PFSK-1 (cell line): ENCODE results near the gene PCSK6.

Experiments used
- FOXP2 ChIP-seq: optimal IDR thresholded peaks from 2 replicates; pipeline ENCODE3; 2011; ENCODE audit warnings: borderline replicate concordance, control low read depth, inconsistent platforms; ENCODE audit not compliant: insufficient read depth; ENCODE audit errors: extremely low read length, extremely low read depth
- POLR2AphosphoS5 ChIP-seq: IDR thresholded peaks from 2 replicates; pipeline ENCODE4 v1.6.1; 2012; ENCODE audit warnings: low read depth, mild to moderate bottlenecking, control low read depth, low read length, moderate library complexity
- SIN3A ChIP-seq: IDR thresholded peaks from 2 replicates; pipeline ENCODE4 v1.6.1; 2012; ENCODE audit warnings: mild to moderate bottlenecking, low read length, moderate library complexity, borderline replicate concordance; ENCODE audit not compliant: insufficient read depth
- TAF1 ChIP-seq: IDR thresholded peaks from 2 replicates; pipeline ENCODE4 v1.6.1; 2012; ENCODE audit warnings: low read length, control low read depth, borderline replicate concordance; ENCODE audit not compliant: insufficient read depth
- TF ChIP-seq, protein P1 (sequence below), 2 experiments: IDR thresholded peaks; 2 replicates each; pipeline versions ENCODE4 v1.6.1 to v1.8.0; 2011 to 2012; ENCODE audit warnings: low read depth in 2 of 2, low read length in 2 of 2, control low read depth in 1 of 2, inconsistent platforms in 1 of 2, mild to moderate bottlenecking in 1 of 2, moderate library complexity in 1 of 2; ENCODE audit not compliant: insufficient read depth in 1 of 2

The PCSK6 gene

DNA sequence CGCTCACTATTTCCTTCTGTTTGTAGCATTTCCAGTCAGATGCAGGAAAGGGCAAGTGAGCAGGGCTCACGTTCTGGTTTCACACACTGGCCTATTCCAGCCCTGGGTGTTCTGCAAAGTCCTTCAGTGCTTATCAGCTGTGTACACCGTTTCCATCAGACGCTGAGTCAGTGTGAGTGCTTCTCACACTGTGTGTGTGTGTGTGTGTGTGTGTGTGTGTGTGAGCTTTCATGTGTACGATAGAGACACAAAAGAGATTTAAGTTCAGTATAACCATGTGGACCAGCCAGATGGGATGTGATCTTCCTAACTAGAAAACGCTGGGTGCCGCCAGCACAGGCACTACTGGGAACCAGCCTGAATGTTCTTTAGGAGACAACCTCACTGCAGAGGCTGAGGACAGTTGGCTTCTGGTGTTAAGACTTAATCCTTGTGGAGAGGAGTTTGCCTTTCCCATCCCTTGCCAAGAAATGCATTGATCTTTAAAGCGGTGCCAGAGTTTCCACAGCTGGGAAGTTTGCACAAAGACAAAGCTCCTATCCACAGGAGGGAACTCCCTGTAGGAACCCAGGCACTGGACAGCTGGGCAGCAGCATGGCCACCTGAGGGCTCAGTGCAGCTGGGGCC, 233.8 kb downstream of the PCSK6 start:
- TF ChIP-seq SIN3A (no peak), TAF1 (no peak), FOXP2 (peak; percentile 56)
- TF ChIP-seq, protein P1, sequence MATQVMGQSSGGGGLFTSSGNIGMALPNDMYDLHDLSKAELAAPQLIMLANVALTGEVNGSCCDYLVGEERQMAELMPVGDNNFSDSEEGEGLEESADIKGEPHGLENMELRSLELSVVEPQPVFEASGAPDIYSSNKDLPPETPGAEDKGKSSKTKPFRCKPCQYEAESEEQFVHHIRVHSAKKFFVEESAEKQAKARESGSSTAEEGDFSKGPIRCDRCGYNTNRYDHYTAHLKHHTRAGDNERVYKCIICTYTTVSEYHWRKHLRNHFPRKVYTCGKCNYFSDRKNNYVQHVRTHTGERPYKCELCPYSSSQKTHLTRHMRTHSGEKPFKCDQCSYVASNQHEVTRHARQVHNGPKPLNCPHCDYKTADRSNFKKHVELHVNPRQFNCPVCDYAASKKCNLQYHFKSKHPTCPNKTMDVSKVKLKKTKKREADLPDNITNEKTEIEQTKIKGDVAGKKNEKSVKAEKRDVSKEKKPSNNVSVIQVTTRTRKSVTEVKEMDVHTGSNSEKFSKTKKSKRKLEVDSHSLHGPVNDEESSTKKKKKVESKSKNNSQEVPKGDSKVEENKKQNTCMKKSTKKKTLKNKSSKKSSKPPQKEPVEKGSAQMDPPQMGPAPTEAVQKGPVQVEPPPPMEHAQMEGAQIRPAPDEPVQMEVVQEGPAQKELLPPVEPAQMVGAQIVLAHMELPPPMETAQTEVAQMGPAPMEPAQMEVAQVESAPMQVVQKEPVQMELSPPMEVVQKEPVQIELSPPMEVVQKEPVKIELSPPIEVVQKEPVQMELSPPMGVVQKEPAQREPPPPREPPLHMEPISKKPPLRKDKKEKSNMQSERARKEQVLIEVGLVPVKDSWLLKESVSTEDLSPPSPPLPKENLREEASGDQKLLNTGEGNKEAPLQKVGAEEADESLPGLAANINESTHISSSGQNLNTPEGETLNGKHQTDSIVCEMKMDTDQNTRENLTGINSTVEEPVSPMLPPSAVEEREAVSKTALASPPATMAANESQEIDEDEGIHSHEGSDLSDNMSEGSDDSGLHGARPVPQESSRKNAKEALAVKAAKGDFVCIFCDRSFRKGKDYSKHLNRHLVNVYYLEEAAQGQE (IDR thresholded peaks at IDR 0.05; ENCODE audit: insufficient read depth in 1 of 2, low read depth in 2 of 2, low read length in 2 of 2) = no peak

- TF ChIP-seq TAF1 = no peak
- TF ChIP-seq POLR2AphosphoS5 = no peak
- TF ChIP-seq, protein P1 (IDR thresholded peaks at IDR 0.05; ENCODE audit: insufficient read depth in 1 of 2, low read depth in 2 of 2, low read length in 2 of 2) = no peak
- no peak for TF ChIP-seq FOXP2
- TF ChIP-seq SIN3A = no peak
These were observed 234.5 kb downstream of the PCSK6 start for GRCh38 chr15:101255051-101255395.

DNA sequence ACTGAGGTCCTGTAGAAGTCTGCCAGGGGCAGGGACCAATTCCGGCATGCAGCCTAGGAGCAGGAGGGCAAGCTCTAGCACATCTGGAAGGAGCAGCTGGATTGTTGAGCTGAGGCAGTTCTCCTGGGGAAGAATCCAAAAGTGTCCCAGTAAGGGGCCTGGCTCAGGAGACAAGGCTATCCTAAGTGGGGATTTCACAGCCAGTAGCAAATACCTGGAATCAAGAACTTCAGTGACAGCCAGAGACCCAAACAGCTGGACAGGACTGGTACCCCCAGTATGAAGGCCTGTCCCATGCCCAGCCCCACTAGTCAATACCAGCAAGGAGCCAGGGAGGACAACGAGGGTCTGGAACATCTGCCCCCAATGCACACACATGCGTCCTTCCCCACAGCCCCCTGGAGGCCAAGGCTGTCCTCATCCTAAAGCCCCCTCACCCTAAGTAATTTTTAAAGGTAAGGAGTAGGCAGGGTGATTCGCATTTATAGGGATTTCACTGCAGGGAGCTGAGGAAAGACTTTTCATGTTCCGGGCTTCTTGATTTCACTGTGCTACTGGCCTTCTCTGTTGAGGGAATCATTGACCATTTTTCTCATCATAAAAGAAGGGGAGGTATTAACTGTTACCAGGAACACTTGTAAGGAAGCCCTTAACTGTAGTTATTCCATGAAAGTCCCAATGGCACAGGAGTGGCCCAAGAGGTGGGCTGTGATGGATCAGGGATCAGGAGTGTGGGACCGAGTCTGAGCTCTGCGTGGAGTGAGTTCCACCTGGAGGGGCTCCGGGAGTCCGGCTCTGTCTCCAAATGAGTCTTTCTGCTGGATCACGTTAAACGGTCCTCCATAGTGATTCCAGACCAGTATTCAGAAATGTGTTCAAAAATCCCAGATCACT, 235.1 kb downstream of the PCSK6 start:
- TF ChIP-seq, protein P1 (IDR thresholded peaks at IDR 0.05; ENCODE audit: insufficient read depth in 1 of 2, low read depth in 2 of 2, low read length in 2 of 2) = no peak
- TF ChIP-seq POLR2AphosphoS5 (no peak), FOXP2 (no peak), SIN3A (no peak), TAF1 (no peak)
